PFSK-1 (cell line): ENCODE data around the gene TTC6.

Source experiments
- FOXP2 ChIP-seq: optimal IDR thresholded peaks from 2 replicates; pipeline ENCODE3; 2011; ENCODE audit warnings: borderline replicate concordance, control low read depth, inconsistent platforms; ENCODE audit not compliant: insufficient read depth; ENCODE audit errors: extremely low read length, extremely low read depth
- POLR2AphosphoS5 ChIP-seq: IDR thresholded peaks from 2 replicates; pipeline ENCODE4 v1.6.1; 2012; ENCODE audit warnings: low read depth, mild to moderate bottlenecking, control low read depth, low read length, moderate library complexity
- REST ChIP-seq, 2 experiments: IDR thresholded peaks; 2 replicates each; pipeline versions ENCODE4 v1.6.1 to v1.8.0; 2011 to 2012; ENCODE audit warnings: low read depth in 2 of 2, low read length in 2 of 2, control low read depth in 1 of 2, inconsistent platforms in 1 of 2, mild to moderate bottlenecking in 1 of 2, moderate library complexity in 1 of 2; ENCODE audit not compliant: insufficient read depth in 1 of 2
- SIN3A ChIP-seq: IDR thresholded peaks from 2 replicates; pipeline ENCODE4 v1.6.1; 2012; ENCODE audit warnings: mild to moderate bottlenecking, low read length, moderate library complexity, borderline replicate concordance; ENCODE audit not compliant: insufficient read depth
- TAF1 ChIP-seq: IDR thresholded peaks from 2 replicates; pipeline ENCODE4 v1.6.1; 2012; ENCODE audit warnings: low read length, control low read depth, borderline replicate concordance; ENCODE audit not compliant: insufficient read depth

GRCh38 chr14:37590428-37591139, 4.8 kb upstream of the TTC6 start:
- TF ChIP-seq POLR2AphosphoS5 (no peak), REST (IDR thresholded peaks at IDR 0.05; ENCODE audit: insufficient read depth in 1 of 2, low read depth in 2 of 2, low read length in 2 of 2) (no peak), FOXP2 (no peak), TAF1 (no peak), SIN3A (no peak)
